Epithelial cell of prostate (primary cell): Measurements from ENCODE around the gene WIZ.

Experiments
- DNase-seq: peaks from one replicate; pipeline ENCODE4 v3.0.0-alpha.2; 2011; ENCODE audit warnings: low read depth, low spot score
- H3K27ac ChIP-seq: fragments of 450-650 bp; 2 replicates; pipeline ENCODE4 v1.5.1; 2017; ENCODE audit warnings: mild to moderate bottlenecking

WIZ gene

DNA sequence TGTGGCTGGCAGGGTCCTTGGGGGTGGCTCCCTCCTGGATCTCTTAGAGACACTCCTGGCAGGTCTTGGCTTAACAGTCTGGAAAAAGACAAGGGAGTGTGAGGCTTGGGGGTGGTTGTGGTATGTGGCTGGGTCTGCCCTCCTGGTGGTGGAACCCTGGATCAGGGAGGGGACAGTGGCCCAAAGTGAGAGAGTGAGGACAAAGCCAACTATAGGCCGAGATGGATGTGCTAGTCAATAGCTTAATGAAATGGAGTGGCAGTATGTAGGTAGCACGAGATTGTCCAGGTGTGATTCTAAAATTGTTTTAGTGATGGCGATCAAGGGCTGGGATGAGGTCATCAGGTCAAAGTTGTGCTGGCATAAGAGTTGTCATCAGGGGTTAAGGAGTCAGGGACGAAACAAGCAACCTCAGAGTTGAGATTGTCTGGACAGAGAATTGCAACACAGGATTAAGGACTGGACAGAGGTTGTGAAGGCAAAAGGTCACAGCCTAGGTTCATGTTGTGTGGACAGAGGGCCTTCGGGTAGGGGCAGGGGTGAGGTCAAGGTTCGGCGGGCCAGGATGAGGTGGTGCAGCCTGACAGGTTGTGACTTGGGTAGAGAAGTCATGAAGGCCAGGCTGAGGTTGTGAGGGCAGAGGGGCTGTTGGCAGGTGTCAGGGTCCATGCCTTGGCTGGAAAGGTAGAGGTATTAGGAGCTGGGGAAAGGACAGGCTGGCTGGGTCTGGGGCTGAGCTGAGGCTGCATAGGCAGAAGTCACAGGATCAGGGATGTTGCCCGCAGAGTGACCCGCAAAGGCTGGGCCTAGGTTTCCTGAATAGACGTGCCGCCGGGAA lies 19.1 kb upstream of the WIZ start:
- no peak overlapping the region for H3K27ac ChIP-seq
- no peak for DNase-seq

DNA sequence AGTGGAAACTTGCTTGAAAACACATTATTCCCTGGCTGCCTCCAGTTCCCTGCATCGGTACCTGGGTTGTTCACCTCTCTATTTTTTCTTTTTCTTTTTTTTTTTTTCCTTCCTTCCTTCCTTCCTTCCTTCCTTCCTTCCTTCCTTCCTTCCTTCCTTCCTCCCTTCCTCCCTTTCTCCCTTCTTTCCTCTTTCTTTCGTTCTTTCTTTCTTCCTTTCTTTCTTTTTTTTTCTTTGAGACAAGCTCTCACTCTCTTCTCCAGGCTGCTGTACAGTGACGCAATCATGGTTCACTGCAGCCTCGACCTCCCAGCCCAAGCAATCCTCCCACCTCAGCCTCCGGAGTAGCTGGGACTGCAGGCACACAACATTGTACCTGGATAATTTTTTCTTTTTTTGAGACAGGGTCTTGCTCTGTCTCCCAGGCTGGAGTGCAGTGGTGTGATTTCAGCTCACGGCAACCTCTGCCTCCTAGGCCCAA lies 18.0 kb upstream of the WIZ start:
- H3K27ac ChIP-seq: no peak overlapping the region
- no peak for DNase-seq

DNA sequence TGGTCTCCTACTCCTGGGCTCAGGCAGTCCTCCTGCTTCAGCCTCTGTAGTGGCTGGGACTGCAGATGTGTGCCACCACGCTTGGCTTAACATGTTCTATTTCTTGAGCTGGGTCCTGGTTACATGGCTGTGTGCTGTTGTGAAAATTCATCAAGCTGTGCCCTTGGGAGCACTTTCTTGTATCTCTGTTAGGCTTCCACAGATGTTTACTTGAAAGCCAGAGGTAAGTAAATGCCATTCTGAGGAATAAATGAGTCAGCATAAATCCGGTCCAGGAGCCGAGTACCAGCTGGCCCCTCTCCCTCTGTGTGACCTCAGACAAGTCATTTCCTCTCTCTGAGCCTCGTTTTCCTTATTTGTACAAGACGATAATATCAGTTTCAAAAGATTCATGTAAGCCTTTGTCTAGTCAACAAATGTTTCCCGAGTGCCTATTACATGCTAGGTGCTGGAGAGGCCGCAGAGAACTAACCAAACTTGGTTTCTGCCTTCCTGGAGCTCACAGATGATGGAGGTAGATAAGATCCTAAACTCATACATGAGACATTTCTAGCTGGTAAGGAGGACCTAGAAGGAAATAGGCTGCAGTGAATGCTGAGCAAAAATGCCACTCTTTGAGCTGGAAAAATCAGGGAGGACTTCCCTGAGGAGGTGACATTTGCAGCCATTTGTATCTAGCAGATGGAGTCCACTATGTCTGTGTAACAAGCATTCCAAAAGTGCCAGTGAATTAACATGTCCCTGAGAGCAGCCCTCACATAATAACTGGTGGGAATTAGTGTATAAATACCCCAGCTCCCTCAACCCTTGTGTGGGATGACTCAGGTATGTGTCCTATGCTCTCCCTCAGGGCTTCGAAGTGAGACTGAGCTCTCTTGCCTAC lies 17.3 kb upstream of the WIZ start:
- DNase-seq: peak; percentile 48
- no peak overlapping the region for H3K27ac ChIP-seq

DNA sequence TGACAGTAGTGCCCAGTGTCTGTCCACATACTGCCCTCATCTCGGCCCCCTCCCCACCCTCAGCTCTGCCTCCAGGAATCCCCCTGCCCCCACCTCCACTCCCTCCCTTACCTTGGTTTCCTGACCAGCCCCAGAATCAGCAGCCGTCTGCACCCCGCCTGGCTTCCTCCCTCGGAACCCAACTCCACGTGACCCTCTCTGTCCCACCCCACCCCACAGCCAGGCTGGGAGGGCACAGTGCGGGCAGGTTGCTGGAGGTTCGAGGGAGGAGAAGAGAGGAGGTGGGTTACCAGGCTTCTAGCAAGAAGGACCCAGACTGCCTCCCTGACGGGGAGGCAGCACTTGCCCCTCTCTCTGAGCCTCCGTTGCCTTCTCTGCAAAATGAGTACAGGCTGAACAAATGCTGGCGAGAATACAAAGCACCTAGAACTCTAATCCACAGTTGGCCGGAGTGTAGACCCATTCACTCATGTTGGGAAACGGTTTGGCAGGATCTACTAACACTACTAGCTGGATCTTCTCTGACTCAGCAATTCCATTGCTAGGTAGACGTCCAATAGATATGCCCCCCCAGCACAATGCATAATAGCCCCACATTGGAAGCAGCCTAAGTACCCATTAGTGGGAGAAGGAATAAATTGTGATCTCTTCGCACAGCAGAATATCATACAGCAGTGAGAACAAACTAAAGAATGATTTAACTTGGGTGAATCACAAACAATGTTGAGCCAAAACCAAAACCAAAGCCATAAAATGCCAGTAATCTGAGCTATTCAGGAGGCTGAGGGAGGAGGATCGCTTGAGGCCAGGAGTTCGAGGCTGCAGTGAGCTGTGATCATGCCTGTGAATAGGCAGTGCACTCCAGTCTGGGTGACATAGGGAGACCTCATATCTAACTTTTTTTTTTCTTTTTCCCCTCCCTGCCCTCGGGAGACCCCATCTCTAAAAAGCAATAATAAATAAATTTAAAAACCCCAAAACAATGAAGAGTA lies 14.9 kb upstream of the WIZ start, which contains the start of gene RASAL3:
Gene RASAL3, minus strand, starts transcription at position 151 of the 992 bp plus-strand sequence. CDS start 186 bp downstream, outside the sequence.
- DNase-seq: no peak
- no peak within 1 kb of the TSS for H3K27ac ChIP-seq

DNA sequence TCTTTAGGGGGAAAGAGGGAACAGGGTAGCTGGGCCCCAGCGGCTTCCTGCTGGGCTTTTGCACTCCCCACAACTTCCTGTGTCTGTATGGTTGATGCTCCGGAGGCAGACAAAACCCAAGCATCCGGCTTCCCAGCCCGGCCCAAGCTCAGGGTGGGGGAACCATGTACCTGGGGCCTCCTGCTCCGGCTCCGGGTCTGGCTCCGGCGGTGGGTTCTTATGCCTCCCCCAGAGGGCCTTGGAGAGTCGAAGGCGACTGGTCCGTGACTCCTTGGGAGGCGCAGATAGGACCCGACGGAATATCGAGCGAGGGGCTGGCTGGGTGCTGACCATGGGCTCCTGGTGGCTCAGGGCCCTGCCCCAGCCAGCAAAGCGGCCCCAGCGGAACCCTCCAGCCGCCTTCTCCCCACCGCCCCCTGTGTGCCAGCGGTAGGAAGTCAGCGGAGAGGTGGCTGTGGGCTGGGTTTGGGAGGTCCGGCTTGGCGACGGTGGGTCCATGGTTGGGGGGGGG lies 14.2 kb upstream of the WIZ start:
- DNase-seq: no peak

DNA sequence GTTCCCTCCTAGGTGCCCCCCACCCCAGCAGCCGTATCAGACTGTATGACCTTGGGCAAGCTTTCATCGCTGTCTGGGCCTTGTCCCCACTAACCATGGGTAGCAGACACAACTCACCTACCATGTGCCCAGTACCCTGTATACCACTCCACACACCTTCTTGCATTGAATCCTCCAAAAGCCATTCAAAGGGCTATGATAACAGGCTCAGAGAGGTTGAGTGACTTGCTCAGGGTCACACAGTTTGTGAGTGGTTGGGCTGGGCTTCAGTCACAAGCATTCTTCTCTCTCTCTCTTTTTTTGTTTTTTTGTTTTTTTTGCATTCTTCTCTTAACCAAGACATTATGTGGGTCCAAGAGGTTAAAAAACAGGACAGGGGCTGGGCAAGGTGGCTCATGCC lies 11.9 kb upstream of the WIZ start:
- no peak overlapping the region for H3K27ac ChIP-seq
- no peak for DNase-seq

More for the DNA sequence above, 14.2 kb upstream of the WIZ start:
- H3K27ac ChIP-seq: no peak overlapping the region

DNA sequence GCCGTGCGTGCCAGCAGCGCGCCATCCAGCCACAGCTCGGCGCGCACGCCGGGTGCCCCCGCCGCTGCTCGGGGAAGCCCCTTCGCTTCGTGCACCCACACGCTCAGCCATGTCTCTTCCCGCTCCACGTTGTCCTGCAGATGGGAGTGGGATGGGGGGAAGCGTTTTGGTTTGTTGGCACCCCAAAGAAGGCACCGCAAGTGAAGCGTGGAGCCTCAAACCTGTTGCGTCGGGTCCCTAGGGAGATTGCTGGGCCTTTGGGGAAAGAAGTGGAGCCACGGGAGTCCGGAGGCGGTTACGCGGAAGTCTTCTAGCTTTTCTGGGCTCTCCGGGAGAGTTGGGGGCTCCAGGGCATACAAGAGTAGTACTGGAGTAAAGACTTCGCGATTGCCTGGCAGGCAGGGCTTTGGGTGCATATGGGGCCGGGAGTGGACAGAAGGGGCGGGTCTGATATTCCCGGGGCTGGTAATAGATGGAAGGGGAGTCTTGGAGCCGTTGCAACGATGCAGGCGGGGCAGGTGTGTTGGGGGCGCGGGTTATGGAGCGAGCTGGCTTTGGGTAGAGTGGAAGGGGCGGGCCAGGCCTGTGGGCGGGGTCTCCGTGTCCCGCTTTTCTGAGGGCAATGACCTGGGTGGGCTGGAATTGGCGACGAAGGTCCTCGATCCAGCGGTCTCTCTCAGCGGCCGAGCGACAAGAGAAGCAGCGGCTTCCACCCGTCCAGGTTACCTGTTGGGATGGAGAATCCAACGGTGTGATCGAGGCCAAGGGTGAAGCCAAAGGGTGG lies 8.1 kb upstream of the WIZ start:
- no peak for DNase-seq
- H3K27ac ChIP-seq: no peak overlapping the region

DNA sequence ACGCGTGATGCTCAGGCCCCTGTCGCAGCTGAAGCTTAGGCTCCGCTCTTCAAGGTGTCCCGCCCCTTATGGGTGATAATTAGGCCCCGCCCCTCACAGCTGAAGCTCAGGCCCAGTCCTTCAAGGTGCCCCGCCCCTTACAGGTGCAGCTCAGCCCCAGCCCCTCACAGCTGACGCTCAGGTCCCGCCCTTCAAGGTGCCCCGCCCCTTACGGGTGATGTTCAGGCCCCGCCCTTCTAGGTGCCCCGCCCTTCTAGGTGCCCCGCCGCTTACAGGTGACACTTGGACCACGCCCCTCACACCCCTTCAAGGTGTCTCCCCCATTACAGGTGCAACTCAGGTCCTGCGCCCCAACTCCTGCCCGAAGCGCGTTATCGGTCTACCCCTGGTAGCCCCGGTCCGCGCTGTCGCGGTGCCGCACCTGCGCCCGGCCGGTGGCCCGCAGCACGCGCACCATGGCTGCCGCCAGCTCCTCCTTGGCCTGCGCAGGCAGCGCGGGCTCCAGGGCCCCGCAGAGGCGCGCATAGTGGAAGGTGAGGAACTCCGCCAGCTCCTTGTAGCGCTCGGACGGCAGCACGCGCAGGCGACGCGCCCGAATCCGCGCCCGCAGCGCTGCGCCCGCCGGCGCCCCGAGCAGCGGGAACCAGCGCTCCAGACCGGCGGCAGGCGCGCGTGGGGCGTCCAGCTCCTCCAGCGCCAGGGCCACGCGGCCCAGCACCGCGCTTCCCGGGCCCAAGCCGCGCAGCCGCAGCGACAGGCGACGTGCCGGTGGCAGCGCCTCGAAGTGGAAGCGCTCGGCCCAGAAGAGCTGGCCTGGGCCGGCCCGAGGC lies 7.3 kb upstream of the WIZ start:
- DNase-seq: no peak
- H3K27ac ChIP-seq: no peak overlapping the region

DNA sequence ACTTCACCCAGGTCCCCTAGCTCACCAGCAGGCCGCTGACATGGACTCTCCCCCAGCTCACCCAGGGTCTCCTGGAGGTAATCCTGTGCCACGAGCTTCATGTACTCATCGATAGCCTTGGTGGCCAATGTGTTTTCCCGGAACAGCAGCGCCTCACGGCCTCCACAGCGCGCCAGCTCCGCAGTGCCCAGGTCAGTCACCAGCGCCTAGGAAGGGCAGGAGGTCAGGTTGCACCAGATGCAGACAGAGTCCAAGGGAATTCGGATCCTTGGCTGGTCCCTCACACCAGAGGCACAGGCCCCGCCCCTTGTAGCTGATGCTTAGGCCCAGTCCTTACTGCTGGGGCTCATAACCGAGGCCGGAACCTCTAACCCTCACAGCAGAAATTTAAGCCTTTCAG lies 6.7 kb upstream of the WIZ start:
- DNase-seq: no peak
- no peak overlapping the region for H3K27ac ChIP-seq

DNA sequence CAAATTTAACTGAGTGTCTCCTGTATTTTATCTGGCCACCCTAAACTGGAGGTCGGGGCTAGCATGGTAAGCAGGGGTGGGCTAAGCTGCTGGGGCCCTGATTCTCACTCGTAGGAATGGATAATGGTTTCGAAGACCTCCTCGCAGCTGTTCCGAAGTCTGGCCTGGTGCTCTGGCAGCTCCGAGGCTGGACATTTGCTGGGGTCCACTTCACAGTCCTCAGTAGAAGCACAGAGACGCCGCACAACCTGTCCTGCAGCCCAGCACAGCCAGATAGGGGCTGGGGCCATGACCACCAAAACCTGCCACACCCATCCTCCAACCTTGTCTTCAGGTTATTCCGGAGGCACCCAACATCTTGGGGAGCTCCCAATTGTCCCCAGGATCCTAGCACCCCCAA lies 6.2 kb upstream of the WIZ start:
- no peak overlapping the region for H3K27ac ChIP-seq
- no peak for DNase-seq

DNA sequence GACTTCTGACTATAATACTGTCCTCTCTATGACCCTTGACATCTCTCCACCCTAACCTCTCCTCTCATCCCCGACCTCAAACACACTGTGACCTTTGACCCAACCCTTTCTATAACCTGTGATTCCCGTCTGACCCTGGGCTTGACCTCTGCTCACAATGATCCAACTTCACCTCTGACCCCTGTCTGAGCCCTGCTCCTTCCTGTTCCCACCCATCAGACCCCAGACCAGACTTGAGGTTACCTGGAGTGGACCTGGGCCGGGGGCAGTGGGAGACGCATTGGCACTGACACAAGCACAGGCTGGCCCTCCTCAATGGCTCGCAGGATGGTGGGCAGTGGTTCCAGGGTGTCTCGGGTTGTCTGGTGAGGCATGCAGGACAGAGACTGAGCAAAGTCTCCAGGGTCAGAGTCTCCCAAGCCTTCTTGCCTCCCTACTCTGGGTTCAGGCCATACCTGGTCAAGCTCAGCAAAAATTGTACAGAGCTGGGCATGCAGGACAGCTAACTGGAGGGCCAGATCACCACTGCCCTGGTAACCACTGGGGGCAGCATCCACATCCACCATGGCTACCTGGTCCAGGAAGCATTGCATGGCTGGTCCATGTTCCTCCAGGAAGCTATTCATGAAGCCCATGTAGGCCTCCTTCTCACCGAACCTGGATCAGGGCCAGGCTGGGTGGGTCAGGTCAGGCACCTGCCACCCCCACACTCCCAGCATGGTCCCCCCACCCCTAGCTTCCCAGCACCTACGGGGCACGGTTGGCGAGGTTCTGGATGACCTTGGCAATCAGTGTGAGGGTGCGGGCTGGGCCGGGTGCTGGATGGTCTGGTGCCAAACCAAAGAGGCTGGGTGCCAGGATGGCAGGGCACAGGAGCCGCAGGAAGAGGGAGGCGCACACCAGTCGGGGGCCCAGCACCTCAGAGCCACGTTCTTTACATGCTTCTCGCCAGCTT lies 4.4 kb upstream of the WIZ start:
- no peak for DNase-seq
- H3K27ac ChIP-seq: no peak overlapping the region

DNA sequence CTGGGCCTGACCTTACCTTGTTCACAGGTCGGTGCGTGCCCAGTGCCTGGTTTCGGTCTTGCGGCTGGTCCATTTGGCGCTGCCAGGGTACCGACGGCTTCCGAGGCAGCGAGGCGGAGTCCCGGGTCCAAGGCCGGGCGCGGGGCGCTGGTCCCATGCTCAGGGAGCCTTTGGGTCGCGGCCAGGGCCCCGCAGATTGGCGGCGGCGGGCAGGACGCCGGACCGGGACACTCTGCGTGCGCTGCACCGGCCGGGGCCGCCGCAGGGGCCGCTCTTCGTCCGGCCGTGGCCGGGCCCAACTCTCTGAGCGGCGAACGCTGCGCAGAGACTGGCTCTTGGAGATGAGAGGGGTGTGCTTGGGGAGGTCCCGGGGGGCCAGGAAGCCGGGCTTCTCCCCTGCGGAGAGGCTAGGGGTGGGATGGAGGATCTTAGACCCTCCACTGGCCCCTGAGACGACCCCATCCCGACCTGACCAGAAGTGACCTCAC lies 3.4 kb upstream of the WIZ start:
- DNase-seq: no peak

DNA sequence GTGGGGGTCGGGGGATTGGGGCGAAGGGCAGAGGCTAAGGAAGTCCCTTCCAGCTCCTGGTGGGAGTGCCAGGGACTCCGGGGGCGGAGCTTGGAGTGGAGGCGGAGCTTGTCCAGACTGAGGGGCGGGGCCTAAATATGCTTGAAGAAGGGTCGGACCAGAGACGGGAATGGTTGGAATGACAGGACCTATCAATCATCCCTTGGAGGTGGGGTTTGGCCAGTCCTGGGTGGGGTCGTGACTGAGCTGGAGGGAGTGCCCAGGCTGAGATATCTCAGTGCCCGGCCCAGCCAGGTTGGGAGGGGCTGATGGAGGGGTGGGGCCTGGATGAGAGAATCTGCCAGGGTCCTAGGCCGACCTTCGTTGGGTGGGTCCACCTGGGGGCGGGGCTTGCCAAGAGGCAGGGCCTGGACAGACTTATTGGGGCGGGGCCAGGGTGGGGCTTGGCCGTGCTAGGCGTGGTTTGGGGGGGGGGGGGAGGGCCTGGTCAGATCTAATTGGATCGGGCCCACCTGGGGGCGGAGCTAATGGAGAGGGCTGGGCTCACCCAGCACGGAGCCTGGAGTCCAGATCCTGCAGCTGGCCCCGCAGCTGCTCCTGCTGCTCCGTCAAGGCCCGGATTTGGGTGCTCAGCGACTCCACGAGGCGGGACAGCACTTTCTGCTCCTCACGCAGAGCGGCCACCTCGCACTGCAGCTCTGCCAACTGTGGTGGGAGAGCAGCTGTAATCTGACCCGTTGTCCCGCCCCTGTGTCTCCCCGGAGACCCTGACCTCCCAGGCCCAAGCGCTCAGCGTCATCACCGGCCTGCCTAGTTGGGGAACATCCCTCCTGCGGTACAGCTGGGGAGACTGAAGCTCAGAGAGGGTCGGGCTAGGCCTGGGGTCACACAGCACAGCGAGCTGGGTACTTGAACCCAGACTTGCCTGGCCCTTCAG lies 2.6 kb upstream of the WIZ start:
- no peak for DNase-seq
- no peak overlapping the region for H3K27ac ChIP-seq

More for the DNA sequence above, 3.4 kb upstream of the WIZ start:
- no peak overlapping the region for H3K27ac ChIP-seq

DNA sequence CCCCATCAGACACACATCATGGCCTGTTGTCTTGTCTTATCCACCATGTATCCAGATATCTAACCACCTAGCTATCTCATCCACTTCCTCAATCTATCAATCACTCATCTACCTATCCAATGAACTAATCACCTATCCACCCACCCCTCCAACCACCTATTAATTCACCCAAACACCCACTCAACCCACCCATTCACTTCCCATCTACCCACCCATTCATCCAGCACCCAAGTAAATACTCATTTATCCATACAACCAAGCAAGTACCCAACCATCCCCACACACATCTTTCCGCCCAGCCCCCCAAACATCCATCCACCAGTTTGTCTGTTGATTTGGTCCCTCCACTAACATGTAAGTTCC lies 753 bp upstream of the WIZ start:
- DNase-seq: no peak
- H3K27ac ChIP-seq: no peak overlapping the region

DNA sequence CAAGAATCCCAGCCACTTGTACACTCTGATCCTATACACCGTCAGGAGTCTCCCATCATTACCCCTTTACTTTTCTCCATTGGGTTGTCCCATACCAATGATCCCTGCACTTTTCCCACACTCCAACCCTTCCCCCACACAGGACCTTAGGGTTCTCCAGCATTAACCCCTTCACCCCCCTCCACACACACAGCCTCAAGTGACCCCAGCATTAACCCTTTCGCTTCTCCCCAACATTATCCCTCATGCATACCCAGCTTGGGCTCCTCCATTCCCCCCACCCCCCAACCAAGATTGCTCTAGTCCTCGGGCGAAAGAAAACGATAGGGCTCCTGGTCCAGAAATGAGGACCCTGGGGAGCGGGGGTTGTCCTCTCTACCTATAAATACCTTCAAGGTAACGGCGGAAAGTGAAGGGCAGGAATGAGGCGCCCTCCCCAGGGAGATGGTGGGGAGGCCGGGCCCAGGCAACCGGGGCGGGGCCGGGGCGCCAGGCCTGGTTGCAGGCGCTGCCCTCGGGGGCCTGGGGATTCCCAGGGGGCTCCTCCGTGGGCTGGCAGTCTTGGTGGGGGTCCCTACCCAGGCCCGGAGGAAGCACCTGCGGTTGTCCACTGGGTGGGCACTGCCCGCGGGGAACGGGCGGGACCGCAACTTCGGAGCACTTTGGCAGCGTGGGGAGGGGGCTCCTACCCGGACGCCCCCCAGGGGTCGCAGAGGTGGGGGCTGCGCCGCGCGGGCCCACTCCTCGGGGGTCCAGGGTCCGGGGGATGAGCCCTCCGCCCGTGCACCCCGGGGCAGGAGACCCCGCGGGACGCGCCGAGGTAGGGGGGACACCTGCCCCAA lies 757 bp downstream of the WIZ start:
- DNase-seq: no peak
- H3K27ac ChIP-seq: no peak overlapping the region
